Iris pigment epithelial cell (primary cell): ENCODE measurements around the gene CYB561D1.
A peak's percentile ranks its signal among the peaks of the same experiment; 100 is the strongest.

Source experiments
- DNase-seq: peaks from one replicate; pipeline ENCODE4 v3.0.0-alpha.2; 2011; ENCODE audit warnings: low read depth

The CYB561D1 gene

GRCh38 chr1:109530457-109531087 is 36.7 kb downstream of the CYB561D1 start:
- no peak for DNase-seq

GRCh38 chr1:109531380-109531779 is 37.5 kb downstream of the CYB561D1 start:
- DNase-seq = no peak

GRCh38 chr1:109531826-109532364 is 38.0 kb downstream of the CYB561D1 start:
- no peak for DNase-seq

- DNase-seq = peak; percentile 76
Measured at GRCh38 chr1:109532365-109533136, 38.7 kb downstream of the CYB561D1 start.

- DNase-seq = no peak
Measured at GRCh38 chr1:109534307-109534858, 40.5 kb downstream of the CYB561D1 start.

GRCh38 chr1:109535481-109535880 is 41.6 kb downstream of the CYB561D1 start:
- DNase-seq = no peak

- no peak for DNase-seq
Measured at GRCh38 chr1:109535971-109536491, 42.1 kb downstream of the CYB561D1 start.

GRCh38 chr1:109537450-109538178 is 43.7 kb downstream of the CYB561D1 start:
- DNase-seq = no peak

- no peak for DNase-seq
Measured at GRCh38 chr1:109538827-109539555, 45.1 kb downstream of the CYB561D1 start.

- no peak for DNase-seq
Measured at GRCh38 chr1:109539676-109540075, 45.8 kb downstream of the CYB561D1 start, which contains the start of gene GPR61. Gene GPR61, plus strand, starts transcription at chr1:109539872. Its CDS starts 3,151 bp downstream, at chr1:109543023.

GRCh38 chr1:109541102-109541501 is 47.2 kb downstream of the CYB561D1 start:
- DNase-seq = no peak

GRCh38 chr1:109542657-109543056 is 48.8 kb downstream of the CYB561D1 start:
- no peak for DNase-seq

GRCh38 chr1:109543283-109543987 is 49.5 kb downstream of the CYB561D1 start:
- no peak for DNase-seq

GRCh38 chr1:109543988-109544735 is 50.3 kb downstream of the CYB561D1 start:
- DNase-seq = no peak

- DNase-seq = peak; percentile 84
Measured at GRCh38 chr1:109546311-109547109, 52.6 kb downstream of the CYB561D1 start.

GRCh38 chr1:109547463-109548320 is 53.8 kb downstream of the CYB561D1 start:
- DNase-seq = peak; percentile 34

- peak; percentile 97 for DNase-seq
Measured at GRCh38 chr1:109548321-109549267, 54.7 kb downstream of the CYB561D1 start, which contains the start of gene GNAI3. Gene GNAI3, plus strand, starts transcription at chr1:109548615. Its CDS starts 106 bp downstream, at chr1:109548721.
